HG03159 (cell line): ENCODE measurements around the gene STS.
A peak's percentile ranks its signal among the peaks of the same experiment; 100 is the strongest.

ENCODE experiments used
- ATAC-seq: cut with Tn5 transposase; IDR thresholded peaks from one replicate; pipeline ENCODE4 v1.9.1; 2021; ENCODE audit warnings: mild to moderate bottlenecking, moderate library complexity; ENCODE audit not compliant: unreplicated experiment

The STS gene

GRCh38 chrX:7147413-7147977, at the start of gene STS:
TSS of gene STS (plus strand) at chrX:7147712. CDS start at chrX:7253200, 105,488 bp downstream.
- peak; percentile 38 for ATAC-seq

- ATAC-seq: no peak
Observed at GRCh38 chrX:7100022-7100421, 47.5 kb upstream of the STS start.

GRCh38 chrX:7102119-7102518, 45.4 kb upstream of the STS start:
- ATAC-seq: no peak

- no peak for ATAC-seq
Observed at GRCh38 chrX:7106649-7107048, 40.9 kb upstream of the STS start.

GRCh38 chrX:7108030-7108429, 39.5 kb upstream of the STS start:
- ATAC-seq: no peak

- no peak for ATAC-seq
Observed at GRCh38 chrX:7109049-7109531, 38.4 kb upstream of the STS start.

GRCh38 chrX:7109838-7110793, 37.4 kb upstream of the STS start:
- ATAC-seq: peak; percentile 70

- peak; percentile 65 for ATAC-seq
Observed at GRCh38 chrX:7110821-7111276, 36.7 kb upstream of the STS start.

GRCh38 chrX:7111518-7111917, 36.0 kb upstream of the STS start:
- ATAC-seq: no peak

GRCh38 chrX:7112071-7112470, 35.4 kb upstream of the STS start:
- ATAC-seq: no peak

GRCh38 chrX:7115557-7115956, 32.0 kb upstream of the STS start:
- ATAC-seq: peak; percentile 64

- ATAC-seq: no peak
Observed at GRCh38 chrX:7116081-7116480, 31.4 kb upstream of the STS start.

GRCh38 chrX:7117587-7117986, 29.9 kb upstream of the STS start:
- ATAC-seq: no peak

- ATAC-seq: no peak
Observed at GRCh38 chrX:7119950-7120877, 27.3 kb upstream of the STS start.

GRCh38 chrX:7120878-7121219, 26.7 kb upstream of the STS start:
- ATAC-seq: no peak

GRCh38 chrX:7127056-7127455, 20.5 kb upstream of the STS start:
- no peak for ATAC-seq

- no peak for ATAC-seq
Observed at GRCh38 chrX:7131621-7132020, 15.9 kb upstream of the STS start.

- ATAC-seq: peak; percentile 82
Observed at GRCh38 chrX:7132335-7133049, 15.0 kb upstream of the STS start.

GRCh38 chrX:7133050-7133440, 14.5 kb upstream of the STS start:
- peak; percentile 5 for ATAC-seq

- no peak for ATAC-seq
Observed at GRCh38 chrX:7134981-7135380, 12.5 kb upstream of the STS start.
